WTC11 (cell line): ENCODE measurements around the gene RHBDD2.

Source experiments
- AFF4 ChIP-seq: sonication (generic); formaldehyde crosslinking; IDR thresholded peaks from 2 replicates; pipeline ENCODE4 v1.8.1; 2023; ENCODE audit warnings: mild to moderate bottlenecking, missing genetic modification reagents, borderline replicate concordance
- E2F5 ChIP-seq: sonication (generic); formaldehyde crosslinking; IDR thresholded peaks from 2 replicates; pipeline ENCODE4 v1.8.1; 2022; ENCODE audit warnings: mild to moderate bottlenecking, moderate library complexity, missing genetic modification reagents
- JUN ChIP-seq: sonication (generic); formaldehyde crosslinking; IDR thresholded peaks from 2 replicates; pipeline ENCODE4 v1.8.0; 2023; ENCODE audit warnings: mild to moderate bottlenecking, missing genetic modification reagents
- MLX ChIP-seq: sonication (generic); formaldehyde crosslinking; IDR thresholded peaks from 2 replicates; pipeline ENCODE4 v1.8.1; 2023; ENCODE audit warnings: mild to moderate bottlenecking, missing genetic modification reagents, moderate library complexity
- NFE2L1 ChIP-seq: sonication (generic); formaldehyde crosslinking; IDR thresholded peaks from 2 replicates; pipeline ENCODE4 v1.8.1; 2023; ENCODE audit warnings: missing genetic modification reagents
- NFYB ChIP-seq: sonication (generic); formaldehyde crosslinking; conservative IDR thresholded peaks from 2 replicates; pipeline ENCODE4 v1.8.0; 2022; ENCODE audit warnings: low read depth, missing genetic modification reagents
- NR3C1 ChIP-seq: sonication (generic); formaldehyde crosslinking; conservative IDR thresholded peaks from 2 replicates; pipeline ENCODE4 v1.8.1; 2023; ENCODE audit warnings: low read depth, mild to moderate bottlenecking, missing genetic modification reagents
- STAT6 ChIP-seq: sonication (generic); formaldehyde crosslinking; conservative IDR thresholded peaks from 2 replicates; pipeline ENCODE4 v1.8.1; 2023; ENCODE audit warnings: mild to moderate bottlenecking, low read depth, missing genetic modification reagents, moderate library complexity
- ZNF138 ChIP-seq: sonication (generic); formaldehyde crosslinking; conservative IDR thresholded peaks from 2 replicates; pipeline ENCODE4 v1.8.1; 2022; ENCODE audit warnings: mild to moderate bottlenecking, moderate library complexity, missing genetic modification reagents
- ZNF425 ChIP-seq: fragments of 250-450 bp; sonication (Bioruptor Pico); conservative IDR thresholded peaks from 2 replicates; pipeline ENCODE4 v1.9.0; 2021; ENCODE audit warnings: mild to moderate bottlenecking
- TF ChIP-seq, protein P1 (sequence below): sonication (generic); formaldehyde crosslinking; IDR thresholded peaks from 2 replicates; pipeline ENCODE4 v1.8.0; 2022; ENCODE audit warnings: mild to moderate bottlenecking, missing genetic modification reagents
- TF ChIP-seq, protein P2 (sequence below): fragments of 200-600 bp; IDR thresholded peaks from 2 replicates; pipeline ENCODE4 v1.8.0; 2022; ENCODE audit warnings: antibody characterized with exemption

DNA sequence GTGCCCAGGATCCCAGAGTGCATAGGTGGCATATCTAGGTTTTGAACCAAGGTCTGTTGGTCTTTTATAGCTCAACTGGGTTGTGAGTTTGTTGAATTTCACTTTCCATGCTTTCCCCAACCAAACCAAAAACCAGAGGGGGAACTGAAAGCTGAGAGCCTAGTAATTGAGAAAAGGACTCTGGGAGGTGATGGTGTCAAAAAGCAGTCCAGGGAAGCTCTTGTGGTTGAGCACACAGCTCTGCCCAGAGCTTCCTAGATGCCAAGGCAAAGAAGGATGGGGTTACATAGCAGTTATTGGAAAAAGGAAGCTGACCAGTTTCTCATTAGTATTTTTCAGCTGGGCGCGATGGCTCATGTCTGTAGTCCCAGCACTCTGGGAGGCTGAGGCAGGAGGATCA is 46.1 kb downstream of the RHBDD2 start:
- TF ChIP-seq NR3C1 (CRISPR knock-in tag): no peak
- no peak for TF ChIP-seq AFF4 (CRISPR knock-in tag)
- TF ChIP-seq JUN: no peak
- TF ChIP-seq, protein P1, sequence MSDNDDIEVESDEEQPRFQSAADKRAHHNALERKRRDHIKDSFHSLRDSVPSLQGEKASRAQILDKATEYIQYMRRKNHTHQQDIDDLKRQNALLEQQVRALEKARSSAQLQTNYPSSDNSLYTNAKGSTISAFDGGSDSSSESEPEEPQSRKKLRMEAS (CRISPR knock-in tag): no peak
- TF ChIP-seq, protein P2, sequence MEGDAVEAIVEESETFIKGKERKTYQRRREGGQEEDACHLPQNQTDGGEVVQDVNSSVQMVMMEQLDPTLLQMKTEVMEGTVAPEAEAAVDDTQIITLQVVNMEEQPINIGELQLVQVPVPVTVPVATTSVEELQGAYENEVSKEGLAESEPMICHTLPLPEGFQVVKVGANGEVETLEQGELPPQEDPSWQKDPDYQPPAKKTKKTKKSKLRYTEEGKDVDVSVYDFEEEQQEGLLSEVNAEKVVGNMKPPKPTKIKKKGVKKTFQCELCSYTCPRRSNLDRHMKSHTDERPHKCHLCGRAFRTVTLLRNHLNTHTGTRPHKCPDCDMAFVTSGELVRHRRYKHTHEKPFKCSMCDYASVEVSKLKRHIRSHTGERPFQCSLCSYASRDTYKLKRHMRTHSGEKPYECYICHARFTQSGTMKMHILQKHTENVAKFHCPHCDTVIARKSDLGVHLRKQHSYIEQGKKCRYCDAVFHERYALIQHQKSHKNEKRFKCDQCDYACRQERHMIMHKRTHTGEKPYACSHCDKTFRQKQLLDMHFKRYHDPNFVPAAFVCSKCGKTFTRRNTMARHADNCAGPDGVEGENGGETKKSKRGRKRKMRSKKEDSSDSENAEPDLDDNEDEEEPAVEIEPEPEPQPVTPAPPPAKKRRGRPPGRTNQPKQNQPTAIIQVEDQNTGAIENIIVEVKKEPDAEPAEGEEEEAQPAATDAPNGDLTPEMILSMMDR: no peak
- TF ChIP-seq STAT6 (CRISPR knock-in tag): no peak
- TF ChIP-seq MLX (CRISPR knock-in tag): no peak
- TF ChIP-seq ZNF138: no peak
- TF ChIP-seq NFE2L1 (CRISPR knock-in tag): no peak
- TF ChIP-seq ZNF425 (CRISPR knock-in tag): no peak
- no peak for TF ChIP-seq E2F5 (CRISPR knock-in tag)
- no peak for TF ChIP-seq NFYB (CRISPR knock-in tag)
